CD8-positive, alpha-beta memory T cell (primary cell): ENCODE data around the gene SIPA1L2. TPM values are rescaled to one million over a fixed set of nuclear protein-coding genes. Genes with fewer than 3 reads are reported as not detected.

Experiments used
- CTCF ChIA-PET: fragments of 350-600 bp; sonication (Branson Sonifier 250); formaldehyde crosslinking; loops from one replicate; lab custom pipeline; 2021; ENCODE audit warnings: antibody characterized with exemption; lab: Charles Lee
- POLR2A ChIA-PET: fragments of 350-600 bp; sonication (Branson Sonifier 250); formaldehyde crosslinking; loops from one replicate; lab custom pipeline; 2021; ENCODE audit warnings: antibody characterized with exemption; lab: Charles Lee
- DNase-seq, 5 donors: peaks; one replicate each; pipeline versions ENCODE4 v3.0.0 to v3.0.0-alpha.2; 2020 to 2022; ENCODE audit warnings: mixed read lengths in 1 of 5
- H3K27ac ChIP-seq: one replicate; pipeline ENCODE4 v1.7.0; 2013; ENCODE audit warnings: low read depth, mild to moderate bottlenecking, low read length, moderate library complexity
- H3K27me3 ChIP-seq: 2 replicates; pipeline ENCODE4 v1.7.0; 2013; ENCODE audit warnings: low read length, mild to moderate bottlenecking; ENCODE audit not compliant: insufficient read depth, poor library complexity, severe bottlenecking
- H3K36me3 ChIP-seq: 2 replicates; pipeline ENCODE4 v1.7.0; 2013; ENCODE audit warnings: mild to moderate bottlenecking, low read length, moderate library complexity; ENCODE audit not compliant: insufficient read depth
- H3K4me1 ChIP-seq: 2 replicates; pipeline ENCODE4 v1.7.0; 2013; ENCODE audit warnings: mild to moderate bottlenecking, low read length, moderate library complexity; ENCODE audit not compliant: insufficient read depth
- H3K4me3 ChIP-seq: 2 replicates; pipeline ENCODE4 v1.7.0; 2013; ENCODE audit warnings: mild to moderate bottlenecking, low read length
- H3K9me3 ChIP-seq: 2 replicates; pipeline ENCODE4 v1.7.0; 2013; ENCODE audit warnings: mild to moderate bottlenecking, low read length
- H3K27ac Mint-ChIP-seq, 8 donors: one replicate each; pipeline ENCODE4 v1.8.0; 2020 to 2021; ENCODE audit warnings: mixed read lengths in 8 of 8, mild to moderate bottlenecking in 6 of 8, inconsistent platforms in 3 of 8, moderate library complexity in 3 of 8
- H3K27me3 Mint-ChIP-seq, 2 donors: one replicate each; pipeline ENCODE4 v1.8.0; 2020 to 2021; ENCODE audit warnings: mixed read lengths in 2 of 2, mild to moderate bottlenecking in 1 of 2, moderate library complexity in 1 of 2
- H3K36me3 Mint-ChIP-seq, 3 donors: one replicate each; pipeline ENCODE4 v1.8.0; 2020 to 2021; ENCODE audit warnings: mixed read lengths in 3 of 3, inconsistent platforms in 1 of 3, mild to moderate bottlenecking in 1 of 3
- H3K4me1 Mint-ChIP-seq, 3 donors: one replicate each; pipeline ENCODE4 v1.8.0; 2020 to 2021; ENCODE audit warnings: mixed read lengths in 3 of 3, inconsistent platforms in 1 of 3, mild to moderate bottlenecking in 1 of 3
- H3K4me3 Mint-ChIP-seq, 7 donors: one replicate each; pipeline ENCODE4 v1.8.0; 2020 to 2021; ENCODE audit warnings: mixed read lengths in 7 of 7, mild to moderate bottlenecking in 6 of 7, moderate library complexity in 4 of 7, inconsistent platforms in 2 of 7
- H3K9me3 Mint-ChIP-seq, 5 donors: one replicate each; pipeline ENCODE4 v1.8.0; 2020 to 2022; ENCODE audit warnings: mixed read lengths in 5 of 5, mild to moderate bottlenecking in 3 of 5, moderate library complexity in 2 of 5, inconsistent platforms in 1 of 5
- polyA plus RNA-seq: library from polyadenylated mRNA; unstranded; fragments of 300-500 nt; fragmentation: Illumina TruSeq; gene quantifications from one replicate; pipeline ENCODE4 v1.2.3, GENCODE V29; 2021
- total RNA-seq, 2 experiments: library from RNA; stranded (reverse); gene quantifications; one replicate each; pipeline ENCODE4 v1.2.3, GENCODE V29; 2021

The SIPA1L2 gene, protein sequence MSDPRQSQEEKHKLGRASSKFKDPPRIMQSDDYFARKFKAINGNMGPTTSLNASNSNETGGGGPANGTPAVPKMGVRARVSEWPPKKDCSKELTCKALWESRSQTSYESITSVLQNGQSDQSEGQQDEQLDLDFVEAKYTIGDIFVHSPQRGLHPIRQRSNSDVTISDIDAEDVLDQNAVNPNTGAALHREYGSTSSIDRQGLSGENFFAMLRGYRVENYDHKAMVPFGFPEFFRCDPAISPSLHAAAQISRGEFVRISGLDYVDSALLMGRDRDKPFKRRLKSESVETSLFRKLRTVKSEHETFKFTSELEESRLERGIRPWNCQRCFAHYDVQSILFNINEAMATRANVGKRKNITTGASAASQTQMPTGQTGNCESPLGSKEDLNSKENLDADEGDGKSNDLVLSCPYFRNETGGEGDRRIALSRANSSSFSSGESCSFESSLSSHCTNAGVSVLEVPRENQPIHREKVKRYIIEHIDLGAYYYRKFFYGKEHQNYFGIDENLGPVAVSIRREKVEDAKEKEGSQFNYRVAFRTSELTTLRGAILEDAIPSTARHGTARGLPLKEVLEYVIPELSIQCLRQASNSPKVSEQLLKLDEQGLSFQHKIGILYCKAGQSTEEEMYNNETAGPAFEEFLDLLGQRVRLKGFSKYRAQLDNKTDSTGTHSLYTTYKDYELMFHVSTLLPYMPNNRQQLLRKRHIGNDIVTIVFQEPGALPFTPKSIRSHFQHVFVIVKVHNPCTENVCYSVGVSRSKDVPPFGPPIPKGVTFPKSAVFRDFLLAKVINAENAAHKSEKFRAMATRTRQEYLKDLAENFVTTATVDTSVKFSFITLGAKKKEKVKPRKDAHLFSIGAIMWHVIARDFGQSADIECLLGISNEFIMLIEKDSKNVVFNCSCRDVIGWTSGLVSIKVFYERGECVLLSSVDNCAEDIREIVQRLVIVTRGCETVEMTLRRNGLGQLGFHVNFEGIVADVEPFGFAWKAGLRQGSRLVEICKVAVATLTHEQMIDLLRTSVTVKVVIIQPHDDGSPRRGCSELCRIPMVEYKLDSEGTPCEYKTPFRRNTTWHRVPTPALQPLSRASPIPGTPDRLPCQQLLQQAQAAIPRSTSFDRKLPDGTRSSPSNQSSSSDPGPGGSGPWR (N-terminal part only)
- total RNA-seq (10 to 100 TPM in 1 of 2 experiments, 1 to 10 TPM in 1; 10.0 to 12.2 TPM), polyA plus RNA-seq (1.4 TPM)

GRCh38 chr1:232630047-232630893, at the start of gene SIPA1L2:
Gene SIPA1L2, minus strand, starts transcription at chr1:232630133. Its CDS starts 114,794 bp downstream, at chr1:232515339.
- peaks cover 9% of the 10 kb centered on the region for H3K4me1 ChIP-seq
- CTCF ChIA-PET, result no interaction called here
- H3K27ac Mint-ChIP-seq, result peak within 1 kb of the TSS in 7 of 8 donors; percentile 40 to 83 (median 75)

DNA sequence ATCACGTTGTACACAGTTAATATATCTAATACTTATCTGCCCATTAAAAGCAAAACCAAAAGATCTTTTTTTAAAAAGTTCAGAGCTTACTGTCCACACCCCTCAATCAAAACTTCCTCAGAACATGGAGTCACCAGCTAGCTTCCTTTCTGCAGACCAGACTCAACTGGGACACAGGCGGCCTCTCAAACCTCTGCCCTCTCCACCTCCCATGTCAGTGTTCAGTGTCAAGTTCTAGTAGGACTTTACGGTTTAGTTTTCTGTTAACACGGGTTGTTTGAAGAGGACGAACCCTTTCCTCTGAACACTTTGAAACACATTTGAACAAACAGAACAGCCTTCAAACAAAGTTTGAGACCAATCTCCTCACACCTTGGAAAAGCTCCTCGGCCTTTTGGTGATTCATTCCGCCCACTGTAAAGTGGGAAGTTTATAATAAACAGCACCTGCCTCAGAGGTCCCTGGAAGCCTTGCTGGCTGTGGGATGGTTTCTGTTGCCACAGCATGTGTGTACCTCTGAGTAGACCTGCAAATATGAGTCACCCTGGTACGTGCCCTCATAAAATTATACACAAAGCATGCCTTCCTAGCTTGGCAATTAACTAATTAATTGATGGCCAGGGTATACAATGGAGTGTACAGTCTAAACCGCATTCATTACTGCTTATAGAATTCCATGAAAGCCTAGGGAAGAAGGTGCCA, 48.4 kb upstream of the SIPA1L2 start:
- H3K27me3 Mint-ChIP-seq, result peaks cover 2 to 46% of the 10 kb centered on the region in 2 donors
- no peak overlapping the region for H3K27ac ChIP-seq
- H3K27me3 ChIP-seq, result no peaks in the 10 kb centered on the region
- no peak overlapping the region for H3K4me3 Mint-ChIP-seq
- no peak overlapping the region for H3K4me3 ChIP-seq
- H3K36me3 ChIP-seq, result no peaks in the 10 kb centered on the region
- no peaks in the 10 kb centered on the region for H3K9me3 Mint-ChIP-seq
- H3K4me1 ChIP-seq, result no peaks in the 10 kb centered on the region
- ChIA-PET POLR2A (no interaction called here), CTCF (no interaction called here)
- no peaks in the 10 kb centered on the region for H3K9me3 ChIP-seq
- no peaks in the 10 kb centered on the region for H3K4me1 Mint-ChIP-seq
- H3K36me3 Mint-ChIP-seq, result no peaks in the 10 kb centered on the region
- H3K27ac Mint-ChIP-seq, result no peak overlapping the region
- no peak for DNase-seq

More at GRCh38 chr1:232630047-232630893, at the start of gene SIPA1L2:
- H3K4me3 ChIP-seq, result peak within 1 kb of the TSS; percentile 32
- H3K9me3 Mint-ChIP-seq, result no peaks in the 10 kb centered on the region
- H3K27ac ChIP-seq, result no peak within 1 kb of the TSS
- POLR2A ChIA-PET, result no interaction called here
- DNase-seq, result peak; percentile 78 to 87 (median 82)
- no peaks in the 10 kb centered on the region for H3K9me3 ChIP-seq
- H3K4me3 Mint-ChIP-seq, result peak within 1 kb of the TSS; percentile 89 to 96 (median 92)
- H3K36me3 ChIP-seq, result no peaks in the 10 kb centered on the region
- no peaks in the 10 kb centered on the region for H3K27me3 ChIP-seq
- peaks cover 26 to 41% (median 30%) of the 10 kb centered on the region in 3 donors for H3K4me1 Mint-ChIP-seq
- peaks cover 0 to 3% (median 0%) of the 10 kb centered on the region in 3 donors for H3K36me3 Mint-ChIP-seq
- H3K27me3 Mint-ChIP-seq, result peaks cover 17 to 52% of the 10 kb centered on the region in 2 donors

- H3K27me3 Mint-ChIP-seq, result peaks cover 2 to 49% of the 10 kb centered on the region in 2 donors
- Histone ChIP-seq H3K27me3 (no peaks in the 10 kb centered on the region), H3K36me3 (no peaks in the 10 kb centered on the region), H3K4me3 (no peak overlapping the region), H3K4me1 (no peaks in the 10 kb centered on the region), H3K9me3 (no peaks in the 10 kb centered on the region), H3K27ac (no peak overlapping the region)
- DNase-seq, result no peak
- H3K4me1 Mint-ChIP-seq, result no peaks in the 10 kb centered on the region
- H3K36me3 Mint-ChIP-seq, result no peaks in the 10 kb centered on the region
- ChIA-PET POLR2A (no interaction called here), CTCF (no interaction called here)
- H3K4me3 Mint-ChIP-seq, result no peak overlapping the region
- no peak overlapping the region for H3K27ac Mint-ChIP-seq
- no peaks in the 10 kb centered on the region for H3K9me3 Mint-ChIP-seq
Measured at GRCh38 chr1:232676307-232676706, 46.4 kb upstream of the SIPA1L2 start.

GRCh38 chr1:232675898-232676297, 46.0 kb upstream of the SIPA1L2 start:
- Mint-ChIP-seq H3K27ac (peak overlapping the region in 1 of 8 donors; percentile 51), H3K9me3 (no peaks in the 10 kb centered on the region), H3K27me3 (peaks cover 2 to 45% of the 10 kb centered on the region in 2 donors), H3K4me3 (no peak overlapping the region), H3K36me3 (no peaks in the 10 kb centered on the region), H3K4me1 (no peaks in the 10 kb centered on the region)
- no peaks in the 10 kb centered on the region for H3K9me3 ChIP-seq
- POLR2A ChIA-PET, result no interaction called here
- no peak for DNase-seq
- H3K27me3 ChIP-seq, result no peaks in the 10 kb centered on the region
- no peak overlapping the region for H3K4me3 ChIP-seq
- no peaks in the 10 kb centered on the region for H3K4me1 ChIP-seq
- CTCF ChIA-PET, result no interaction called here
- H3K36me3 ChIP-seq, result no peaks in the 10 kb centered on the region
- H3K27ac ChIP-seq, result no peak overlapping the region

- Mint-ChIP-seq H3K27ac (peak overlapping the region in 1 of 8 donors; percentile 59), H3K4me3 (no peak overlapping the region), H3K9me3 (peaks cover 0 to 2% (median 0%) of the 10 kb centered on the region in 5 donors), H3K27me3 (peaks cover 0 to 47% of the 10 kb centered on the region in 2 donors), H3K36me3 (no peaks in the 10 kb centered on the region), H3K4me1 (no peaks in the 10 kb centered on the region)
- no peak for DNase-seq
- Histone ChIP-seq H3K27me3 (no peaks in the 10 kb centered on the region), H3K27ac (no peak overlapping the region), H3K4me1 (no peaks in the 10 kb centered on the region), H3K36me3 (no peaks in the 10 kb centered on the region), H3K4me3 (no peak overlapping the region), H3K9me3 (no peaks in the 10 kb centered on the region)
- ChIA-PET POLR2A (no interaction called here), CTCF (interaction anchor here (1.0 kb wide), 1 partner anchor 12 kb away, joined by 3 read pairs; no protein-coding TSS in a partner anchor)
Measured at GRCh38 chr1:232675260-232675659, 45.3 kb upstream of the SIPA1L2 start.

- Histone ChIP-seq H3K36me3 (no peaks in the 10 kb centered on the region), H3K4me1 (no peaks in the 10 kb centered on the region), H3K27me3 (no peaks in the 10 kb centered on the region), H3K9me3 (no peaks in the 10 kb centered on the region), H3K4me3 (no peak overlapping the region), H3K27ac (no peak overlapping the region)
- Mint-ChIP-seq H3K9me3 (peaks cover 0 to 2% (median 0%) of the 10 kb centered on the region in 5 donors), H3K27me3 (peaks cover 4 to 41% of the 10 kb centered on the region in 2 donors), H3K27ac (no peak overlapping the region), H3K36me3 (no peaks in the 10 kb centered on the region), H3K4me1 (no peaks in the 10 kb centered on the region), H3K4me3 (no peak overlapping the region)
- DNase-seq, result no peak
- ChIA-PET CTCF (interaction anchor here (0.7 kb wide), 1 partner anchor 46 kb away, joined by 3 read pairs; no protein-coding TSS in a partner anchor), POLR2A (no interaction called here)
Measured at GRCh38 chr1:232673256-232673655, 43.3 kb upstream of the SIPA1L2 start.
